Panc1 (cell line): ENCODE data around the gene WIF1. TPM values are rescaled to one million over a fixed set of nuclear protein-coding genes. Genes with fewer than 3 reads are reported as not detected.

ENCODE experiments used
- ATAC-seq: fragments of 200-7000 bp; cut with Tn5 transposase; 2 replicates; pipeline ENCODE4 v1.9.1; 2020; ENCODE audit warnings: mild to moderate bottlenecking, moderate library complexity
- BruUV-seq: library from RNA; stranded (reverse); fragments of 400-500 nt; replicated peaks from 2 replicates; lab custom pipeline; 2021; lab: Mats Ljungman, UMichigan
- CTCF ChIA-PET: fragments of 300-600 bp; sonication (Branson Sonifier 250); formaldehyde crosslinking; loops from one replicate; lab custom pipeline; 2022; ENCODE audit warnings: antibody characterized with exemption; lab: Charles Lee
- POLR2A ChIA-PET: fragments of 300-600 bp; sonication (Branson Sonifier 250); formaldehyde crosslinking; loops from one replicate; lab custom pipeline; 2022; ENCODE audit warnings: antibody characterized with exemption; lab: Charles Lee
- DNase-seq: peaks from one replicate; pipeline ENCODE4 v3.0.0-alpha.2; 2010; ENCODE audit warnings: low read depth, low spot score
- H3K27ac ChIP-seq: 2 replicates; pipeline ENCODE4 v1.5.1; 2011; ENCODE audit warnings: mild to moderate bottlenecking, low read length, inconsistent platforms
- H3K27me3 ChIP-seq: fragments of 200-500 bp; sonication (Bioruptor generic); 2 replicates; pipeline ENCODE4 v1.6.0; 2014; ENCODE audit warnings: low read length, inconsistent platforms; ENCODE audit not compliant: control insufficient read depth, insufficient read depth
- H3K36me3 ChIP-seq: fragments of 200-500 bp; sonication (Bioruptor generic); 2 replicates; pipeline ENCODE4 v1.5.1; 2014; ENCODE audit warnings: inconsistent platforms, mild to moderate bottlenecking, low read length, moderate library complexity; ENCODE audit not compliant: control insufficient read depth, insufficient read depth
- H3K4me1 ChIP-seq: 2 replicates; pipeline ENCODE4 v1.5.1; 2011; ENCODE audit warnings: inconsistent platforms, mild to moderate bottlenecking, low read length, moderate library complexity; ENCODE audit not compliant: control insufficient read depth, insufficient read depth
- H3K4me3 ChIP-seq, 2 experiments: 2 replicates each; pipeline ENCODE4 v1.5.1; 2011 to 2012; ENCODE audit warnings: low read depth in 2 of 2, low read length in 2 of 2, mild to moderate bottlenecking in 2 of 2, inconsistent platforms in 1 of 2, moderate library complexity in 1 of 2
- H3K9me3 ChIP-seq: fragments of 200-500 bp; sonication (Bioruptor generic); 2 replicates; pipeline ENCODE4 v1.5.1; 2014; ENCODE audit warnings: low read depth, mild to moderate bottlenecking, inconsistent platforms, low read length, moderate library complexity; ENCODE audit not compliant: control insufficient read depth, insufficient read depth
- CTCF ChIP-seq: fragments of 450-650 bp; IDR thresholded peaks from 2 replicates; pipeline ENCODE4 v1.5.1; 2017; ENCODE audit warnings: mild to moderate bottlenecking
- POLR2AphosphoS5 ChIP-seq: IDR thresholded peaks from 2 replicates; pipeline ENCODE4 v1.6.1; 2012; ENCODE audit warnings: mild to moderate bottlenecking, low read depth, low read length, moderate library complexity
- REST ChIP-seq, 2 experiments: IDR thresholded peaks; 2 replicates each; pipeline ENCODE4 v1.6.1; 2011 to 2012; ENCODE audit warnings: low read depth in 2 of 2, control low read depth in 1 of 2, low read length in 1 of 2, mild to moderate bottlenecking in 1 of 2, moderate library complexity in 1 of 2; ENCODE audit not compliant: insufficient read depth in 1 of 2
- SIN3A ChIP-seq: IDR thresholded peaks from 2 replicates; pipeline ENCODE4 v1.6.1; 2012; ENCODE audit warnings: low read depth, mild to moderate bottlenecking, low read length, moderate library complexity, borderline replicate concordance; ENCODE audit not compliant: insufficient read depth
- TCF7L2 ChIP-seq: IDR thresholded peaks from 2 replicates; pipeline ENCODE4 v1.6.1; 2011; ENCODE audit warnings: mild to moderate bottlenecking, low read depth, low read length, inconsistent platforms
- in situ Hi-C: cut with HindIII; loops from 2 replicates; pipeline ENCODE4 v1.10.0; 2016; ENCODE audit warnings: low sequenced_read_pairs, low pct_unique_long_range_greater_than_20kb
- intact Hi-C: fragments of 100-400 bp; cut with micrococcal nuclease; formaldehyde crosslinking; loops from one replicate; pipeline ENCODE4 v1.10.0; 2022; ENCODE audit not compliant: unreplicated experiment
- total RNA-seq: library from RNA; stranded (reverse); gene quantifications from one replicate; pipeline ENCODE4 v1.2.1, GENCODE V29; 2021; ENCODE audit not compliant: unreplicated experiment

The WIF1 gene
- total RNA-seq, 1 experiment from 2014 or later = not detected

DNA sequence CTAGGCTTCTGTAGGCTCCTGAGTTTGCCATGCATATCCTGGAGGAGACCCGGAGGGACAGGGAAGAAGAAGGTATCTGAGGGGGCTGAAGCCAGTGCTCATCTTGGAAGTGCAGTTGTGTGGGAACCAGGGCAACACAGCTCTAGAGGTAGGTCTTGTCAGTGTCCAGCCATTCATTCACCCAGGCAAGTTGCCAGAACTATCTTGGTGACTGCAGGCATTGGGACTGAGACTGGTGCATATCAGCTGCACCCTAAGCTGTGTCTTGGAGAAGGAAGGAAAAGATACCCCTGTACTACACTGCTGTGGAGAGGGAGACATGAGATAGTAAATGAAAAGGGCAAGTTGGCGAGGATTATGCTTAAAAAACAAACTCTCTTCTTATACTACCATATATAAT lies 4.9 kb upstream of the WIF1 start:
- ATAC-seq = no peak
- no peak for DNase-seq
- TF ChIP-seq REST (IDR thresholded peaks at IDR 0.05; ENCODE audit: insufficient read depth in 1 of 2, low read depth in 2 of 2, low read length in 1 of 2) (no peak), SIN3A (no peak), TCF7L2 (no peak), CTCF (no peak), POLR2AphosphoS5 (no peak)
- ChIA-PET POLR2A (no interaction called here), CTCF (interaction anchor here (0.5 to 1.2 kb wide), 4 partner anchors 12 to 416 kb away, joined by 3 to 5 read pairs (median 3); no protein-coding TSS in a partner anchor)
- Histone ChIP-seq H3K9me3 (no peaks in the 10 kb centered on the region), H3K27ac (no peak overlapping the region), H3K4me1 (no peaks in the 10 kb centered on the region), H3K36me3 (no peaks in the 10 kb centered on the region; the same call in 1 of the 2 replicates), H3K4me3 (no peak overlapping the region), H3K27me3 (peaks cover 41% of the 10 kb centered on the region)
- intact Hi-C loops = no loop called here
- BruUV-seq = no TSS peak
- in situ Hi-C loops = no loop called here

DNA sequence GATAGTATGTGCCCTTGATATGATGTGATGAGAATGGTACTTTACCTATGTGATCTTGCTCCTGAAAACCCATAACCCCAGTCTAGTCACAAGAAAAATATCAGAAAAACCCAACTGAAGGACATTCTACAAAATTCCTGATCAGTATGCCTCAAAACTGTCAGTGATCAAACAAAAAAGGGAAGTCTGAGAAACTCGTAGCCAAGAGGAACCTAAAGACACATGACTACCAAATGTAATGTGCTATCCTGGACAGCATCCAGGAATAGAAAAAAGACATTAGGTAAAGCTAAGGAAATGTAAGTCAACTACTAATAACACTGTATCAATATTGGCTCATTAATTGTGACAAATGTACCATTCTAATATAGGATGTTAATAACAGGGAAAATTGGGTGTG lies 4.1 kb upstream of the WIF1 start:
- ATAC-seq (no peak), DNase-seq (no peak)
- Histone ChIP-seq H3K4me3 (no peak overlapping the region), H3K27ac (no peak overlapping the region), H3K9me3 (no peaks in the 10 kb centered on the region), H3K27me3 (peaks cover 44% of the 10 kb centered on the region), H3K36me3 (no peaks in the 10 kb centered on the region; the same call in 1 of the 2 replicates), H3K4me1 (no peaks in the 10 kb centered on the region)
- in situ Hi-C loops = no loop called here
- intact Hi-C loops = no loop called here
- no TSS peak for BruUV-seq
- TF ChIP-seq POLR2AphosphoS5 = no peak
- ChIA-PET CTCF (interaction anchor here (0.6 to 1.2 kb wide), 2 partner anchors 12 to 314 kb away, joined by 3 to 4 read pairs; no protein-coding TSS in a partner anchor), POLR2A (no interaction called here)

- H3K36me3 ChIP-seq = no peaks in the 10 kb centered on the region; the same call in 1 of the 2 replicates
- H3K27ac ChIP-seq = no peak overlapping the region
- DNase-seq (no peak), ATAC-seq (no peak)
- TF ChIP-seq SIN3A (no peak), CTCF (peak; percentile 81; the same call in 1 of the 2 replicates)
- CTCF ChIA-PET = interaction anchor here (0.6 to 1.0 kb wide), 3 partner anchors 11 to 232 kb away, joined by 3 to 6 read pairs (median 3); no protein-coding TSS in a partner anchor
- intact Hi-C loops (loop anchor here (1.0 to 2.0 kb wide), 2 partner anchors 233 to 321 kb away; no protein-coding TSS in a partner anchor), in situ Hi-C loops (no loop called here)
- H3K4me3 ChIP-seq = no peak overlapping the region
- no peaks in the 10 kb centered on the region for H3K9me3 ChIP-seq
- peaks cover 53% of the 10 kb centered on the region for H3K27me3 ChIP-seq
- BruUV-seq = no TSS peak
- POLR2A ChIA-PET = no interaction called here
- no peaks in the 10 kb centered on the region for H3K4me1 ChIP-seq
Measured at GRCh38 chr12:65123435-65124063, 2.4 kb upstream of the WIF1 start.
